GM18907 (cell line): ENCODE measurements around the gene MYL7.
"Not testable (repeated sequence)": the region's sequence is repeated elsewhere in the genome, so short reads cannot be mapped to it uniquely, and the experiment has no call there.

Experiments
- ATAC-seq: cut with Tn5 transposase; IDR thresholded peaks from one replicate; pipeline ENCODE4 v1.9.1; 2021; ENCODE audit warnings: mild to moderate bottlenecking, moderate library complexity; ENCODE audit not compliant: unreplicated experiment

Gene MYL7

DNA sequence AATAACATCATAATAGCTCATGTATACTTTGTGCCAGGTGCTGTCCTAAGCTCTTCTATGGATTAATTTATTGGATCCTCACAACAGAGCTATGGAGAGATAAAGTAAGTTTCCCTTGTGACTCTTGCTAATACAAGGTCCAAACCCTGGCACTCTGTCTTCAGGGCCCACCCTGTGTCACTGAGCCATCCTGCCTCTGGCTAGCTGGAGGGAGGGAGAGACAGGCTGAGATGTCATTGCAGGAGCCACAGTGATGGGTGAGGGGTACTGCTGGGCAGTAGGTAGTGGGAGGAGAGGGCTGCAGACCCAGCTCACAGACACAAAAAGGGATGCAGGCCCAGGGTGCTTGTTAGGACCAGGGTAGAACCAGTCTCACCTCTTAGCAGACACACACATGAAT, 31.2 kb upstream of the MYL7 start:
- ATAC-seq: no peak

DNA sequence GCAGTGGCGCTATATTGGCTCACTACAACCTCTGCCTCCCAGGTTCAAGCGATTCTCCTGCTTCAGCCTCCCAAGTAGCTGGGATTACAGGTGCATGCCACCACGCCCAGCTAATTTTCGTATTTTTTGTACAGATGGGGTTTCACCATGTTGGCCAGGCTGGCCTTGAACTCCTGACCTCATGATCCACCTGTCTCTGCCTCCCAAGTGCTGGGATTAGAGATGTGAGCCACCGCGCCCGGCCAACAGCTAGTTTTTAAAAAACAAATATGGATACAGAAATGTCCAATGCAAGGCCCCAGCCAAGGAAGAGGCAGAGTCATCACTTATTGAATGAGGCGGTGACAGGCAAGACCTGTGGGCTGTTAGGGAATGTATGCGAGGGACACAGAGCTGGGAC, 30.8 kb upstream of the MYL7 start:
- ATAC-seq: not testable (repeated sequence)

DNA sequence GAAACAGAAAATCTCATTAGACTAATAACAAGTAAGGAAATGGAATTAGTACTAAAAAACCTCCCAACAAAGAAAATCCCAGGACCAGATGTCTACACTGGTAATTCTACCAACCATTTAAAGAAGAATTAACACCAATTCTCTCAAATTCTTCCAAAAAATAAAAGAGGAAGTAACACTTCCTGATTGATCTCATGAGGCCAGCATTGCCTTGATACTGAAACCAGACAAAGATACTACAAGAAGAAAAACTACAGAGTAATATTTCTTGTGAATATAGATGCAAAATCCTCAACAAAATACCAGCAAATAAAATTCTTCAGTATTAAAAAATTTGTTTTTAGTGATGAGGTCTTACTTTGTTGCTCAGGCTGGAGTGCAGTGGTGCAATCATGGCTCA, 26.8 kb upstream of the MYL7 start:
- ATAC-seq: no peak

DNA sequence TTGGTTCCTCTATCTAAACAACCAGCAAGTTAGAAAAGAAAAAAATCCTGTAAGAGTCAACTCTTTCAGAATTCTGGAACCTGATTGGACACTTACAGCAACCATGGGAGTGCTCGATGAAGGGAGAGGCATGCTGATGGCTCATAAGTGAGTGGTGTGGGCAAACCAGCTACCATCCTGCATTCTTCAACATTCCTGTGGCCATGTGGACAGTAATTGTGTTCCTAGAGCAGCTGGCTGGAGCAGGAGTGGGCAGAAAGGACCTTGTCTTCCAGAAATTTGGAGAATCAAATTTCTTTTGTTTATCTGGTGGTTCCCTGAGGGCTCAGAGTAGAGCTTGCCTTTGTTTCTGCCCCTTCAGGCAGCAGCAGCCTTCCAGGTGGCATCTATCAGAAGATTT, 22.5 kb upstream of the MYL7 start:
- no peak for ATAC-seq

DNA sequence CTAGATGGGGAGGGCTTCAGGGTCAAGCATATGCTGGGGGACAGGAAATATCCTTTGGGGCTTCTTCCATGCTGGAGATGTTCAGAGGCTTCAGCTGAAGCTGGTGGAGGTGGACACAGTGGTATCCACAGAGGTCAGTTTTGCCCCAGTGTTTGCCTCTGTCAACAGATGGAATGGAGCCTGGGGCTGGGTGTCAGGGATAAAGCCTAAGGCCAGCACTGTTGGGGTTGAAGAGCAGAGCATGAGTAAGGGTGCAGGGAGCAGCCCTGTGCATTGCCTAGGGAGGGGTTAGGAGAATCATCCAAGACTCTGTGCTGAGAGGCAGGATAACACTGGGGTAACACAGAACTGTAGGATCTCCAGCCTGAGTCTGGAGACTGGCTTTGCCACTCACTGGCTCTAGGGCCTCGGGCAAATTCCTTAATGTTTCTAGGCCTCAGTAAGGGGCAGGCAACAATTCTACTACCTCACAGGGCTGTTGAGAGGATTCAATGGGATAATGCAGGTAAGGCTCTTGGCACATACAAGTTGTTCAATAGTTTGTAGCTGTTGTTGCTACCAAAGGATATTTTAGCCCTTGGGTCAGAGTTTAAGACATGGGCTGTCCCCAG, 21.8 kb upstream of the MYL7 start:
- no peak for ATAC-seq

DNA sequence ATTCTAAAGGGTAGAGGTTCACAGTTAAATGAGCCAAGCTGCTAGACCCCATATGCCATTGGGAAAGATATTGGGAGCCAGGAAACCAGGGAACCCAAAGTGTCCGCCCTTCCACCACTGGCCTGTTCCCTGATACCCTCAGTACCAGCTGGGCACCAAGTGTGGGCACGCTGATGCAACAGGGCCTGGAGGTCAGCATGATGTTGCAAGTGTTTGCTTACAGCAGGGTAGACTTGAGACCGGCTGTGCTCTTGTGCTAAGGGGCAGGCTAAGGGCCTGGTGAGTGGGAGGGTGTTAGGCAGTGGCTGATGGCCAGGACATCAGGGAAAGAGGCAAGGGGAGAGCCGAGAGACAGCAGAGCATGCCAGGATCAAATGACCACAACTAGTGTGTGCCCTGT, 21.0 kb upstream of the MYL7 start:
- no peak for ATAC-seq

DNA sequence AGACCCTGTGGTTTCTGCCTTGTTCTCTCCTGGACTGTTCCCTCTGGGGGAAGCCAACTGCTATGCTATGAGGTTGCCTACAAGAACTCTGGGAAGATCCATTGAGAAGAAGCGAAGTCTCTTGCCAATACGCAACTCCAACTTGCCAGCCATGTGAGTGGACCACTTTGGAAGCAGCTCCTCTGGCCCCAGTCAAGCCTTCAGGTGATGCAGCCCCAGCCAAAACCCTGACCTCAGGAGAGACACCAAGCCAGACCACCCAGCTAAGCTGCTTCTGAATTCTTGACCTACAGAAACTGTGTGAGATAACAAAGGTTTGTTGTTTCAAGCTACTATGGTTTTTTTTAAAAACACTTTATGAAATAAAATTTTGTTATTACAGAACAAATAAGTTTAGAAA, 20.2 kb upstream of the MYL7 start:
- no peak for ATAC-seq

DNA sequence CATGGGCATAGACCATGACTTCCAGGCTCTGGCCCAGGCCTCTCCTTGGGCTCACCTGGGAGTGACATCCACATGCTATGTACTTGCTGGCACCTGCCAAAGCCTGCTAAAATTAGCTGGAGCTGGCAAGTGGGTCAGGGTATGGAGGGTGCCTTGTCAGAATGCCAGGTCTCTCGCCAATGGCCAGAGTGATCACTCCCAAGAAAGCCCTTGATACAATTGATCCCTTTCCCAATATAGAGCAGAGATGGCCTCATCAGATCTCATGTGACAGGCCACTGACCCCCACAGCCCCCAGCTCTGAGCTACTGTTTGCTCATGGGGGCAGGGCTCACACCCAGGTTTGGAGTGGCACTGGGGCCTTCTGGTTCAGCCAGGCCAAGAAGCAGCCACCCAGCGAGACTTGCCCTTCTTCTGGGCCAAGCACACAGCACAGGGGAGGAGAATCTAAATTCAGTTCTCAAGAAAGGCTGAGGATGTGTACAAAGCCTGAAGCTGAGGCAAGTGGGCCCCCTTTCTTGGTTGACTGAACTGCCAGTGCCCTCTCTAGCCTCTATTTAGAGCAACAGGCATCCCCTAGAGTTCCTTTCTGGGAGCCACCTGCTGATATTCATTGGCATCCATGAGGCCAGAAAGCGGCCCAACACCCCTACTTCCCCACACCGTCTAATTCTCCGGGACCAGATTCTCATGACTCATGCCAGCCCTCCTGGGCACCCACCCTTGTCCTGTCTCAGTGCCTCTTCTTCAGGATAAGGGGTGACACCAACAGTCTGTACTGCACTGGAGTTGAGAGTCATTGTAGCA, 18.9 kb upstream of the MYL7 start:
- ATAC-seq: no peak

DNA sequence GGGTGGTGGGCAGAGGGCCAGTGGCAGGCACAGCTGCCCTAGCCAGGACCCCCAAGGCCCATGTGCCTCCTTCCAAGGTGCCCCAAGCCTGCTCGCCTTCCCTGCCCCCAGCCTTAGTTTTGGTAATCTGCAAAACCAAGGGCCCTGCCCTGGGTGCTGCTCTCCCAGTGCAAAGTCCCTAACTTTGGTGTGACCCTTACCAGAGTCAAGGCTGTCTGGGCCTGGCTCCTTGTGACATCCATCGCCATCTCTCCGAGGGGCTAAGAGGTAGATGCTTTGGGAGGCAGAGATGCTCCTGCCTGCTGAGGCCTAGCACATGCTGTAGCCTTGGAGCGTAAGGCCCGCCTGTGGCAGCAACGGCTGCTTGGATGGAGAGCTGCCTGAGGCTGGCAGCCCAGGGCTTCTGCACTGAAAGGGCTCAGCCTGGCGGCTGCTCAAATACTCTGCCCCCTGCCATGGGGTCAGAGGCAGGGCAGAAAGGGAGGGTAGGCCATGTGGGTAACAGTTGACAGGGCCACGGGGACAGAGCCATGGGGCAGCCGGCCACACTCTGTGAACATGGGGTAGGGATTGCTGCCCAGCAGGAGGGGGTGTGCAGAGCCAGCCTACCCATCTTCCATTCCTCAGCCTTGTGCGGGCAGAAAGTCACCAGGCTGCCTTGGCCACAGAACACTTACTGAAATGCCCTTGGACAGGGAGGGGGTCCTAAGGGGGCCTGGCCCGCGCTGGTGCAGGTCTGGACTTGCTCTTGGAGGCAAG, 17.9 kb upstream of the MYL7 start:
- ATAC-seq: no peak

DNA sequence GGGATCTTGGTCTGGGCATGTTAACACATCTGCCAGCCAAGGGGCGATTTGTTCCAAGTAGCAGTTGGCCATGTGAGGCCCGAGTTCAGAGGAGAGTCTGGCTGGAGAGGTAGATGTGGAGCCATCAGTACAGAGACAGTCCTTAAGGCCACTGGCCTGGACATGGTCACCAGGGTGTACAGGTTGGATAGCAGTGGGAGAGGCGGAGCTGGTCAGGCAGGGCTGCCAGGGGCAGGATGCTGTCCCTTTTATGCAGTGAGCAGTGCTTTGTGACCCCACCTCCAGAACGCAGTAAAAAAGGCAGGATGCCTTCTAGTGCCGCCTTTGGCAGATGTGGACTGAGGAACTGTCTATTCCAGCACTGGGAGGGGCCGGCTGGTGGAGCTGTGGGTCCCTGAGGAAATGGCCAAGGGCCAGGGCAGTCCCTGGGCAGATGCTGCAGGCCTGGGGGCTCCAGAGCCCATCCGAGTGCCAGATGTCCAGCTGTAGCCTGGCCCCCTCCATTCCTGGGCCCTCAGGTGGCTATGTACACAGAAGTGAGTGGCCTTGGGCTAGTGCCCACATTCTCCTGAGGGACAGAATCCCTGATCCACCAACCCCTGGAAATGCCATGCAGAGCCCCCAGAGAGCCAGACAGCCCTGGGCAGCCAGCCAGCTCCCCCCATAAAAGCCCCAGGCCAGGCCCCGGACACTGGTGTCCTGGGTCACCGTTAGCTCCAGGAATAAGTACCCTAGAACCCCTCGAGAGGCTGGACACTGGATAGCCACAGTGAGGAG, 17.2 kb upstream of the MYL7 start:
- ATAC-seq: no peak

DNA sequence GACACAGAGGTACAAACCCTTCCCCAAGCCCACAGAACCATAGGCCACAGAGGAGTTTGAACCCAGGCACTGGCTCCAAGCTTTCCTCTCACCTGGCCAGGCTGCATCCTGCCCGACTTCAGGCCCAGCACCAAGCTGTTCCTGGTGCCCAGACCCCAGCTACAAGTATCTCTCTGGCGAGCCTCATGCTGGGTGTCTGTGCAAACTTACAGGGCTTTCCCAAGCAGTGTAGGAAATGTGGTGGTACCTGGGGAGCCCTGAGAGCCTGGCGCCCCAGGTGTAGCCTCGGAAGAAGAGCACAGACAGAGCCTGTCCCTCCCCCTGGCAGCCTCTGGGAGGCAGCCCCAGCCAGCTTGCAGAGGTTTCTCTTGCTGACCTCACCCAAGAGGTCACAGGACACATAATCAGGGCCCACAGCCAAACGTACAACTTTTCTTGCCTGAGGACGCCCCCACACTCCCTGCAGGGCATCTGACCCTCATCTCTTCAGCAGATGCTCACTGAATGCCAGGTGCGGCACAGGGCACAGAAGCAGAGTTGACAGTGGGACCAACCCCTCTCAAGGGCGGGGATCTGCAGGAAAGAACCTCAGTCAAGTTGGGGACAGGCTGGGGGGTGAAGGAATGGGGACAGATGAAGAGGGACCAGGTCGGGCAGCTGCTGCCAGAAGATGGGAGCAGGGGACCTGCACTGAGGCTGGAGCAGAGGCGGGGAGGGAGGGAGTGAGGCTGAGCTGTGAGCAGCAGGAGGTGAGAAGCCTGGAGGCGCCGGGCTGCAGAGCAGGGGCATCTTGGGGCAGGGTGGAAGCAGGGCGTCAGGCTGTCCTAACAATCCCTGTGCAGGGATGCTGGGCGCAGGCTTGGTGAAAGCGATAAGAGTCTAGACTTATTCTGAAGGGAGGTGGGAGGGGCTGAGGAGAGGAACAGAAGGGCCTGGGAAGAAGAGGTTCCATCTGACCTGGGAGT, 16.3 kb upstream of the MYL7 start:
- no peak for ATAC-seq

DNA sequence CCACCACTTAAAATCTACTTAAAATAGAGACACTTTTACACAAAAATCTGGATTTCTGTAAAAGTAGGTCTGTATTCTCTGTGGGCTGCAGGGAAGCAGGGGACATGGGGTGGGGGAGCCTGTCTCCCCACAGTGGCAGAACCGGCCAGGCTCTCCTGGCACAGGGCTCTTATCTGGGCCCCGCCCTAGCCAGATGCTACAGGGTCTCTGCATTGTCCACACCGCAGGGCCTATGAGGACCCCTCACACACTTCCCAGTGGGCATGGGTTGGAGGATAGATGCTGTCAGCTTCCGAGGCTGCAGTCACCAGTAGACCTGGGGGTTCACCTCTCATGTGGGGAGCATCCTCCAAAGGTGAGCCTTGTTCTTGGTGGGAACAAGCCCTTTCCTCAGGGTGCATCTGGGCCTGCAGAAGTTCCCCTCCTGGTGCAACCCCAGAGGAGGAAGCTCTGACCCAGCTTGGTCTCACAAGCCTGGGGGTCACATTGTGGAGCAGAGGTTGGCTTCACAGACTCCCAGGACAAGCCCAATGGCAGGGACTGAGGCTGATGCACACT, 15.4 kb upstream of the MYL7 start:
- no peak for ATAC-seq

DNA sequence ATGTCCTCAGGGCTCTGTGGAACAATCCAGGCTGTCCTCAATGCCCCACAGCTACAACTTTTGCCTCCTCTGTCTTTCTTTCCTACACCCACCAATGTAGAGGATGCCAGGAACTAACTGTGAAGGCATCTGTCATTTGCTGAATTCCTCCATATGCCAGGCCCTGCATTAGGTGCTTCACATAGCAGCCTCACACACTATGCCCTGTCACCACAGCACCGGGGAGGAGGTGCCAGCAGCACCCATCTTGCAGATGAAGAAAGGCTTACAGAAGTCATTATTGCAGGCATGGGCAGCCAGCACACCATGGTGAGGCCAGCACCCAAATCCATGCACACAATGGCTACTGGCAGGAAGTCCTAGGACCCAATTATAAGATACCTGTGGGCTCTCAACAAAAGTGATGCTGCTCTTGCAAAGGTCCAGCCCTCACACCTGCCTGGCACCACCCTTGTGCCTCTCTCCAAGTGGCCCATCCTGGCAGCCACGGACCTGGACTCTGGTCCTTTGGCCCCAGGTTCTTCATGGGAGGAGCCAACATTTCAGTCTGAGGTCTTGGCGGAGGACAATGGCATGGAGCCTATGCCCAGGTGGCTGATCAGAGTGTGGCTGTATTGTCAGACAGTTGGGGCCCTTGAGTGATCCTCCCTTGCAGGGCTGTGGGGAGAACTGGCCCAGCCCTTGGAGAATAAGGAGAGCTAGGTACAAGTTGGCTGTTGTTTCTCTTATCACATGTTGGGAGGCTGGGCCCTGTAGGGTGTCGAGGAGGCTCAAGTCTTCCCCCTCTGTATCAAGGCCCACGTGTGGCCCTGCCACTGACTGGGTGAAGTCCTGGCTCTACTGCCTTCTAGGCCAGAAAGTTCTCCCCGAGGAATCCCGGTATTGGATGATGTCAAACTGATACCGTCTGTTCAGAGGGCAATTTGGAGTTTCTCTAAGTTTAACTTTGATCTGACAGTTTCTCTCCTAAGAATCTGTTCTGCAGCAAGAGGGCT, 14.4 kb upstream of the MYL7 start:
- ATAC-seq: no peak

DNA sequence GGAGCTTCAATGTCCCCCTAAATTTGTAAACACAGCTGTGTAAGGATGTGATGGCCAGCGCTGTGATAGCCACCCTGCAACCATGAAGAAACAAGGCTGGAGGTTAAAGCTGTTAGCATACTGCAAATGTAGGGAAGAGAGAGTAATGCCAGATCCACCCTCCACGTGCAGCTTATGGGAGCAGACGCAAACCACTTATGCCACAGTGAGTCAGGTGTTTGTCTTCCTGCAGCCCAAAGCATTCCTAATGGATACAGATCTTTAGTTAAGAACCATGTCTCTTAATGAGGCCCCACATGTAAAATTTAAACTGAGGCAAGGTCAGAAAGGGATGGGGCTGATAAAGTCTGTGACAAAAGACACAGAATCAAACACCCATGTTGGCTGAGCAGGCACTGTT, 13.6 kb upstream of the MYL7 start:
- no peak for ATAC-seq

DNA sequence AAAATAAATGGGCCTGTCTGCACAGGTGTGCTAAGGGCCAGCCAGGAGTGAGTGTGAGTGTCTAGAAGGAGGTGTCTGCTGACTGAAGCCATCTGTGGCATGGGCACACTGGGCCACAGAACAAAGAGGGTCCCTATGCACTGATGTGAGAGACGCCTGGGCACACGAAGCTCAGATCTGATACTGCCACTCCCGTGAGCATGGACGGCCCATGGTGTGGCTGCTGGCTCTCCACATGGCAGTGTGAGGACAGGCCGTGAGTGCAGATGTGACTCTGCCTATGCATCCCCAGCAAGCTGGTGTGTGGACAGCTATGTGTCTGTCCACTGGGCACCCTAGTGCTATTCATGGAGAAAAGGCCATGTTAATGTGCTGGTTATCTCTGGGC, 12.8 kb upstream of the MYL7 start:
- no peak for ATAC-seq

DNA sequence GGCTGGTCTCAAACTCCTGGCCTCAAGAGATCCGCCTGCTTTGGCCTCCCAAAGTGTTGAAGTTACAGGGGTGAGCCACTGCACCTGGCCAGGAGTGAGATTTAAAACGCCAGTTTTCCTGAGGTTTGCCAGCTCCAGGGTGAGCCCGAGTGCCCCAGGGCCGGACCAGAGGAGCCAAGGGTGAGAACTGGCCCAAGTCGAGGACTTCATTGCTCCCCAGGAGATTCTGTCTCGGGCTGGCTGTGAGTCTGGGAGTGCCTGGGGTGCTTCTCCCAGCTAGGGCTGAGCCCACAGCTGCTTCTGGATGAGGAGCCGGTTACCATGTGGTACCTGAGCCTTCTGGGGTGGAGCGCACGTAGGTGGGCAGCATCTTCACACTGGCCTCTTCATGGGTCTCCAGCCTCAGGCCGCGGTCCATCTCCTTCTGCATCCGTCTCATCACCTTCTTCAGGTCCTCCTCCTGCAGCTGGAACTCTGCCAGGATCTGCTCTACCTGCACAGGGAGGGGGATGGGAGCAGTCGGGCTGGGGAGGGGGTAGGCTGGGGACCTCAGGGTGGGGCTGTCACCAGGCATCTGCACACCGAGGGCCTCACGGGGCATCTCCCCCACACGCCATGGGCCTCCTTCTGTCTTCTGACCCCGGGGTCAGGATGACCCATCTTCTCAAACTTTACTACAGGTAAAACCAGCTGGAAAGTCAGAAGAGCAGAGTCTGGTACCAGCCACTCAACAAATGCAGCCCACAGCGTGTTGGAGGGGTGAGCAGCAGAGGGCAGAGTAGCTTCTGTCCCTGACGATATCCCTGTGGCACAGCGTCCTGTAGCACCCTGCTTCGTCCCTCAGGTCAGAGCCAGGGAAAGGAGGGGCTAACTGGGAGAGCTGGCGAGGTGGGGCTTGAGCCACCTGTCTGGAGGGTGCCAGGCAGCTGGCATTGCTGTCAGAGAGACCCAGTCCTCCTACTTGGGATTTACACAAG, 12.1 kb upstream of the MYL7 start:
- ATAC-seq: no peak

DNA sequence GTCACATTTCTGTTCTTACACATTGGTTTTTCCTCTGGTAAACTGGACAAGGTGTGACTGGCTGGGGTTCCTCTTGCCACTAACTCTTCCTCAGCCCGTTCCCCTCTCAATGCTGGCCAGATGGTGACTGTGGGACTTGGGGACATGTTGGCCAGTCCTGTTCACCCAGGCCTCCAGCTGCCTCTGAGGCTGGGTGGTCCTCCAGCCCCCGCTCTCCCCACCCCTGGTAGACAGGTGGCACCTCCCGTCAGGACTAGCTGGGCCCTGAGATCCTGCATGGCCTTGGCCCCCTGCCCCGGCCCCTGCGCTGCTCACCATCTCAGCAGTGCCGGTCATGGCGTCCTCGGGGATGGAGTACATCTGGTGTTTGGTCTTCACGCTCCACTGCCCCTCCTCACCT, 10.8 kb upstream of the MYL7 start:
- ATAC-seq: no peak
